MM.1S (cell line): ENCODE measurements around the gene AP3B1.
"Not testable (repeated sequence)": the region's sequence is repeated elsewhere in the genome, so short reads cannot be mapped to it uniquely, and the experiment has no call there.

Experiments
- DNase-seq: peaks from one replicate; pipeline ENCODE4 v3.0.0-alpha.2; 2015
- H2AFZ ChIP-seq: fragments of 300-600 bp; sonication (generic); 2 replicates; pipeline ENCODE4 v1.6.0; 2016; ENCODE audit warnings: antibody characterized with exemption, low read length
- H3F3A ChIP-seq: fragments of 300-600 bp; sonication (generic); 2 replicates; pipeline ENCODE4 v1.6.1; 2016; ENCODE audit warnings: mild to moderate bottlenecking, antibody characterized with exemption, low read length, moderate library complexity, mixed read lengths; ENCODE audit not compliant: insufficient read depth
- H3K27ac ChIP-seq: fragments of 300-600 bp; sonication (generic); 2 replicates; pipeline ENCODE4 v1.5.1; 2016; ENCODE audit warnings: mild to moderate bottlenecking, low read length
- H3K27me3 ChIP-seq: fragments of 300-600 bp; sonication (generic); replicated peaks from 2 replicates; pipeline ENCODE4 v1.6.0; 2016; ENCODE audit warnings: low read length; ENCODE audit not compliant: insufficient read depth
- H3K36me3 ChIP-seq: fragments of 300-600 bp; sonication (generic); replicated peaks from 2 replicates; pipeline ENCODE4 v1.6.1; 2016; ENCODE audit warnings: mild to moderate bottlenecking, low read length, mixed read lengths; ENCODE audit not compliant: insufficient read depth
- H3K4me1 ChIP-seq: fragments of 300-600 bp; sonication (generic); 2 replicates; pipeline ENCODE4 v1.6.1; 2016; ENCODE audit warnings: low read length, mixed read lengths
- H3K4me2 ChIP-seq: fragments of 300-600 bp; sonication (generic); 2 replicates; pipeline ENCODE4 v1.6.0; 2016; ENCODE audit warnings: low read depth, low read length
- H3K4me3 ChIP-seq: fragments of 300-600 bp; sonication (generic); 2 replicates; pipeline ENCODE4 v1.5.1; 2016; ENCODE audit warnings: low read length, mixed read lengths
- H3K79me2 ChIP-seq: fragments of 300-600 bp; sonication (generic); 2 replicates; pipeline ENCODE4 v1.6.1; 2016; ENCODE audit warnings: mixed run types, low read length, mixed read lengths
- H3K9ac ChIP-seq: fragments of 300-600 bp; sonication (generic); 2 replicates; pipeline ENCODE4 v1.6.1; 2016; ENCODE audit warnings: low read length, mixed read lengths
- H3K9me2 ChIP-seq: fragments of 300-600 bp; sonication (generic); replicated peaks from 2 replicates; pipeline ENCODE4 v1.6.1; 2016; ENCODE audit warnings: mild to moderate bottlenecking, low read length, mixed read lengths; ENCODE audit not compliant: insufficient read depth
- H3K9me3 ChIP-seq: fragments of 300-600 bp; sonication (generic); replicated peaks from 2 replicates; pipeline ENCODE4 v1.6.1; 2016; ENCODE audit warnings: mild to moderate bottlenecking, low read length, mixed read lengths; ENCODE audit not compliant: insufficient read depth
- H4K20me1 ChIP-seq: fragments of 300-600 bp; sonication (generic); 2 replicates; pipeline ENCODE4 v1.6.1; 2016; ENCODE audit warnings: mild to moderate bottlenecking, low read length, moderate library complexity, mixed read lengths; ENCODE audit not compliant: insufficient read depth
- EZH2 ChIP-seq: fragments of 300-600 bp; sonication (generic); optimal IDR thresholded peaks from 2 replicates; pipeline ENCODE3; 2017; ENCODE audit warnings: low read depth, mild to moderate bottlenecking, antibody characterized with exemption, low read length, mixed read lengths
- EZH2phosphoT487 ChIP-seq: fragments of 300-600 bp; sonication (generic); IDR thresholded peaks from 2 replicates; pipeline ENCODE4 v1.6.1; 2018; ENCODE audit warnings: antibody characterized with exemption, low read length
- TF ChIP-seq, protein P1 (sequence below): fragments of 300-600 bp; sonication (generic); IDR thresholded peaks from 2 replicates; pipeline ENCODE4 v1.5.1; 2016; ENCODE audit warnings: antibody characterized with exemption, low read length, mixed read lengths

AP3B1 gene

DNA sequence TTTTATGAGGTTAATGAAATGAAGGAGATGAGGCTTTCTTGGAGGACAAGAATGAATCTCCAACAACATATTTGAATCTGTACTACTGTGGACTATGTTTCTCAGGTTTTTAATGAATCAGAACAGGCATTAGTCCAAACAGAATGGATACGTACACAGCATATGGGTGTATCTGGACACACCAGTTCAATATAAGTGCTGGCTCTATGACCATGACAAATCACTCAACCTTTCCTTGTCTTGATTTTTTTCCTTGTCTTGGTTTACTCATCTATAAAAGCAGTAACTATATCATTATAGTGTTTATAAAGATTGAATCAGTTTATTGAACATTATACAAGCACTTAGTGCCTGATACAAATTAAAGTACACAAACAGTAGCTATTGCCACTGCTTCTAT is 104.1 kb downstream of the AP3B1 start:
- Histone ChIP-seq H4K20me1 (no peaks in the 10 kb centered on the region), H2AFZ (no peak overlapping the region)
- TF ChIP-seq EZH2 (no peak), EZH2phosphoT487 (no peak)
- TF ChIP-seq, protein P1, sequence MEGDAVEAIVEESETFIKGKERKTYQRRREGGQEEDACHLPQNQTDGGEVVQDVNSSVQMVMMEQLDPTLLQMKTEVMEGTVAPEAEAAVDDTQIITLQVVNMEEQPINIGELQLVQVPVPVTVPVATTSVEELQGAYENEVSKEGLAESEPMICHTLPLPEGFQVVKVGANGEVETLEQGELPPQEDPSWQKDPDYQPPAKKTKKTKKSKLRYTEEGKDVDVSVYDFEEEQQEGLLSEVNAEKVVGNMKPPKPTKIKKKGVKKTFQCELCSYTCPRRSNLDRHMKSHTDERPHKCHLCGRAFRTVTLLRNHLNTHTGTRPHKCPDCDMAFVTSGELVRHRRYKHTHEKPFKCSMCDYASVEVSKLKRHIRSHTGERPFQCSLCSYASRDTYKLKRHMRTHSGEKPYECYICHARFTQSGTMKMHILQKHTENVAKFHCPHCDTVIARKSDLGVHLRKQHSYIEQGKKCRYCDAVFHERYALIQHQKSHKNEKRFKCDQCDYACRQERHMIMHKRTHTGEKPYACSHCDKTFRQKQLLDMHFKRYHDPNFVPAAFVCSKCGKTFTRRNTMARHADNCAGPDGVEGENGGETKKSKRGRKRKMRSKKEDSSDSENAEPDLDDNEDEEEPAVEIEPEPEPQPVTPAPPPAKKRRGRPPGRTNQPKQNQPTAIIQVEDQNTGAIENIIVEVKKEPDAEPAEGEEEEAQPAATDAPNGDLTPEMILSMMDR, result no peak

DNA sequence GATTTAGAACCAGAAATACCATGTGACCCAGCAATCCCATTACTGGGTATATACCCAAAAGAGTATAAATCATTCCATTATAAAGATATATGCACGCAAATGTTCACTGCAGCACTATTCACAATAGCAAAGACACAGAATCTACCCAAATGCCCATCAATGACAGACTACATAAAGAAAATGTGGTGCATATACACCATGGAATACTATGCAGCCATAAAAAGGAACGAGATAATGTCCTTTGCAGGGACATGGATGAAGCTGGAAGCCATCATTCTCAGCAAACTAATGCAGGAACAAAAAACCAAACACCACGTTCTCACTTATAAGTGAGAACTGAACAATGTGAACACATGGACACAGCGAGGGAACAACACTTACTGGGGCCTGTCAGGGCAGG is 105.8 kb downstream of the AP3B1 start:
- H2AFZ ChIP-seq, H3K27ac ChIP-seq, H3K9me3 ChIP-seq, DNase-seq, H3K27me3 ChIP-seq, H3K9me2 ChIP-seq, H3K4me3 ChIP-seq, H4K20me1 ChIP-seq, H3F3A ChIP-seq, H3K36me3 ChIP-seq, H3K4me1 ChIP-seq, H3K4me2 ChIP-seq, H3K79me2 ChIP-seq, H3K9ac ChIP-seq: not testable (repeated sequence)

More for the DNA sequence above, 104.1 kb downstream of the AP3B1 start:
- DNase-seq, result no peak
- Histone ChIP-seq H3K9me3 (no peaks in the 10 kb centered on the region), H3K9ac (no peak overlapping the region), H3K4me1 (no peaks in the 10 kb centered on the region), H3K36me3 (no peaks in the 10 kb centered on the region), H3K9me2 (no peaks in the 10 kb centered on the region), H3K27me3 (no peaks in the 10 kb centered on the region), H3K4me2 (no peak overlapping the region), H3F3A (no peaks in the 10 kb centered on the region), H3K79me2 (no peaks in the 10 kb centered on the region), H3K4me3 (no peak overlapping the region), H3K27ac (no peak overlapping the region)

DNA sequence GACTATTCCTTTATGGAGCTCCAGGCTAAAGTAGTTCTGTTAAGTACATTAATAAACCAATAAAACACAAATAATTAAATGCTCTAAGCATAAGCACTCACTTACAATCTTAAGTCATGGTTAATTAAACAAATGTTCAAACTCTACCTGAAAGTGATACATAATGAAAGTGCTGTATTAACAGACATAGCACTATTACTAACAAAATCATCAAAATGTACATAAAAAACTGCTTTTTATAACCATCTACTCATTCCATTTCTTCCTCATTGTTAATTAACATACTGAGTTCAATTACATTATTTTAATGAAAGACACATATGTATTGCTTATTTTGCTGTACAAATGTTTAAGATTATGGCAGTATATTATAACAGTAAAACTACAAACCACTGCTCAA is 107.3 kb downstream of the AP3B1 start:
- H3K79me2 ChIP-seq, result no peaks in the 10 kb centered on the region
- H2AFZ ChIP-seq, result no peak overlapping the region

DNA sequence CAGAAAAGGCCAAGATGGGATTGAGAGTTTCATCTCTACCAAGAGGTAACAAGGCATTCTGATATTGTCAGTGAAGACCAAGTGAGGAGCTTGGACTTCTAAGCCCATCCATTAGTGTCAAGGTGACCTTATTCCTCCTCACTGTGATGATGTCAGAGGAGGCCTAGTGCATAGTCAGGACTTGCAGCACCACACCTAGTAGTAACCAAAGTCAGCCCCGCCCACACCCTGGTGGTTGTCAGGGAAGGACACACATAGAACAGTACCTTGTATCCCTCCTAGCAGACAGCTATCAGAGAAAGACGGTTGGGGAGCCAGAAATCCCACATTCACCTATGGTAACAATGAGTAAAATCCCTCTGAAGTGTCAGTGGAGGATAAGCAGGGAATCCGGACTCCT is 111.7 kb downstream of the AP3B1 start:
- Histone ChIP-seq H3K4me2 (no peak overlapping the region), H3K79me2 (no peaks in the 10 kb centered on the region), H3K4me3 (no peak overlapping the region), H3K27ac (no peak overlapping the region), H3K36me3 (no peaks in the 10 kb centered on the region), H4K20me1 (no peaks in the 10 kb centered on the region), H3K9me3 (no peaks in the 10 kb centered on the region), H3K27me3 (no peaks in the 10 kb centered on the region), H3K4me1 (no peaks in the 10 kb centered on the region), H3F3A (no peaks in the 10 kb centered on the region), H3K9me2 (no peaks in the 10 kb centered on the region), H3K9ac (no peak overlapping the region), H2AFZ (no peak overlapping the region)
- DNase-seq, result no peak
- TF ChIP-seq EZH2phosphoT487, result no peak
- TF ChIP-seq, protein P1, result no peak

More for the DNA sequence above, 107.3 kb downstream of the AP3B1 start:
- Histone ChIP-seq H3K9ac (no peak overlapping the region), H3K36me3 (no peaks in the 10 kb centered on the region), H3K27ac (no peak overlapping the region), H3K9me3 (no peaks in the 10 kb centered on the region), H3K4me1 (no peaks in the 10 kb centered on the region), H4K20me1 (no peaks in the 10 kb centered on the region), H3K27me3 (no peaks in the 10 kb centered on the region), H3F3A (no peaks in the 10 kb centered on the region), H3K4me3 (no peak overlapping the region), H3K4me2 (no peak overlapping the region), H3K9me2 (no peaks in the 10 kb centered on the region)
- TF ChIP-seq, protein P1, result no peak
- TF ChIP-seq EZH2 (no peak), EZH2phosphoT487 (no peak)
- no peak for DNase-seq
